HG02943 (cell line): ENCODE data around the gene NDUFAF7.
"Not testable (repeated sequence)": the region's sequence is repeated elsewhere in the genome, so short reads cannot be mapped to it uniquely, and the experiment has no call there.

Source experiments
- ATAC-seq: cut with Tn5 transposase; IDR thresholded peaks from one replicate; pipeline ENCODE4 v1.9.1; 2021; ENCODE audit warnings: mild to moderate bottlenecking, low read depth, moderate library complexity; ENCODE audit not compliant: unreplicated experiment

The NDUFAF7 gene

DNA sequence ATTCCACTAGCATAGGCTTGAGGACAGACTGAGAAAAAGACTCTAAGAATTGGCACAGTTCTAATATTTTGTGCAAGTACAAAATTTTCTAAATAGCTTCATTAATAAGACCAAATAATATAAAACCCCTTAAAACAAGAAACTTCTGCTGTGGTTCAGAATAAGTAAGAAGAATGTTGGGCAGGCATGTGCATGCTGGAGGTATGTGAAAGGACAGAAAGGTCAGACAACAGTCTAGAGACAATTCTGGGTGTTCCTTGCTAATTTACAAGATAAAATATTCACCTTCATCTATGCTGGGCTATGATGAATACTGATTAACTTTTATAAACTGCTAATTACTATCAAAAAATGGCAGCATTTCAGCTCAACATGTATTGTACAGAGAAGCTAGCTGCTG lies 20.2 kb upstream of the NDUFAF7 start:
- ATAC-seq: no peak

GRCh38 chr2:37211939-37212338 lies 19.5 kb upstream of the NDUFAF7 start:
- no peak for ATAC-seq

- ATAC-seq: no peak
These were observed 16.2 kb upstream of the NDUFAF7 start for GRCh38 chr2:37215250-37215649.

GRCh38 chr2:37219046-37219445 lies 12.4 kb upstream of the NDUFAF7 start:
- no peak for ATAC-seq

DNA sequence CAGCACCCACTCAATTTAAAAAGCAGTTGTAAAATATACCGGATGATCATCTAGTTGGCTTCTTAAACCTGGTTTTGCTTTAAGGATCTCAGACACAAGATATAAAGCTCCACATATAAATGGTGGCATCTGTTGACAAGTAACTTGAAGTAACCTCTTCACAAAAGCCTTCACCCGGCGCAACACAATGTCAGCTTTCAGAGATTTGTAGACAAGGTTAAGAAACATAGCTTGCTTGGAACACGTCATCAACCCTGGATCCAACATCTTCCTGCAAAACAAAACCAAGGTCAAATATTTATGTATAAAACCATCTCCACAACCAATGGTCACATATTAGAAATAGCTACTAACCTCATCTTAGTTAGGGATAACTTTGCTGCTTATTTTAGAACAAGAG lies 8.3 kb upstream of the NDUFAF7 start:
- ATAC-seq: no peak

- no peak for ATAC-seq
These were observed 7.4 kb upstream of the NDUFAF7 start for GRCh38 chr2:37224063-37224462.

DNA sequence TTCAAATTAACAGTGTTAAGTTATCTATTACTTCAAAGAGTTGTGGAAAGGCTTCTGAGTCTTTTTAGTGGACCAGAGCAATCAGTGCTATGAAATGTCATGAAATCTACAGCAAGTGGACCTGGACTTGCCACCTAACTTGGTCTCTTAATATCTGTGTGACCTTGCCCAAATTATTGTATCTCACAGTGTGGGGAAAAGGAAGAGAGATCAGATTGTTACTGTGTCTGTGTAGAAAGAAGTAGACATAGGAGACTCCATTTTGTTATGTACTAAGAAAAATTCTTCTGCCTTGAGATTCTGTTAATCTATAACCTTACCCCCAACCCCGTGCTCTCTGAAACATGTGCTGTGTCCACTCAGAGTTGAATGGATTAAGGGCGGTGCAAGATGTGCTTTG lies 6.3 kb upstream of the NDUFAF7 start:
- ATAC-seq: not testable (repeated sequence)

DNA sequence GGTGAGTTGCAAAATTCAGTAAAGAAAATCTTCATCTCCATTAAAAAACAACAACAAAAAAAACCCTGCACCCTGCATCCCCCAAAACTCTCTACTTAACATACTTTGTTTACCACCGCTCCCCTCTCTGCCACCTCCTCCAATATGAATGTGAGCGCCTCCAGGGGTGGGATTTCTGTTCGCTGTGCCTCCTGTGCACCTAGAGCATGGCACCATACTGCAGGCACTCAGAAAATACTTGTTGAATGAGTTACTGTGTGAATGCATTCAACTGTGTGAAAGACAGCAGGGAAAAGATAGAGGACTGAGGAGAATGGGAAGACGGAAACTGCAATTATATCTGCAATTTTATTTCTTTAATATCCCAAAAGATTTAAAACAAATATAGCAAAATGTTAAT lies 4.6 kb upstream of the NDUFAF7 start:
- ATAC-seq: no peak

GRCh38 chr2:37228788-37229187 lies 2.7 kb upstream of the NDUFAF7 start:
- ATAC-seq: no peak

DNA sequence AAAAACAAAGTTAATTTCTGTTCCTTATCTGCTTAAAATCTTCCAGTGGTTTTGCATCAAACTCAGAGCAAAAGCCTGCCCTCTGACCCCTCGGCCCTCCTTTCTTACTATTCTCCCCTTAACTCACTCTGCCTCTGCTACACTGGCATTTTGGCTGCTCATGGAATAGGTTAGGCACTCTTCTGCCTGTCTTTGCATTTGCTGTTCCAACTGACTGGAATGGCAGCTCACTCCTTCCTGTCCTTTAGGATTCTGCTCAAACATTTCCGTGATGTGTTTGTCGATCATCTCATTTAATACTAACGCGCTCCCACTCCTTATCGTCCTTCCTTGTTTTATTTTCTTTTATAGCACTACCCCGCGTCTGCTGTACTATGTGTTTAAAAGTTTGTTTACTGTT lies 877 bp upstream of the NDUFAF7 start:
- no peak for ATAC-seq

DNA sequence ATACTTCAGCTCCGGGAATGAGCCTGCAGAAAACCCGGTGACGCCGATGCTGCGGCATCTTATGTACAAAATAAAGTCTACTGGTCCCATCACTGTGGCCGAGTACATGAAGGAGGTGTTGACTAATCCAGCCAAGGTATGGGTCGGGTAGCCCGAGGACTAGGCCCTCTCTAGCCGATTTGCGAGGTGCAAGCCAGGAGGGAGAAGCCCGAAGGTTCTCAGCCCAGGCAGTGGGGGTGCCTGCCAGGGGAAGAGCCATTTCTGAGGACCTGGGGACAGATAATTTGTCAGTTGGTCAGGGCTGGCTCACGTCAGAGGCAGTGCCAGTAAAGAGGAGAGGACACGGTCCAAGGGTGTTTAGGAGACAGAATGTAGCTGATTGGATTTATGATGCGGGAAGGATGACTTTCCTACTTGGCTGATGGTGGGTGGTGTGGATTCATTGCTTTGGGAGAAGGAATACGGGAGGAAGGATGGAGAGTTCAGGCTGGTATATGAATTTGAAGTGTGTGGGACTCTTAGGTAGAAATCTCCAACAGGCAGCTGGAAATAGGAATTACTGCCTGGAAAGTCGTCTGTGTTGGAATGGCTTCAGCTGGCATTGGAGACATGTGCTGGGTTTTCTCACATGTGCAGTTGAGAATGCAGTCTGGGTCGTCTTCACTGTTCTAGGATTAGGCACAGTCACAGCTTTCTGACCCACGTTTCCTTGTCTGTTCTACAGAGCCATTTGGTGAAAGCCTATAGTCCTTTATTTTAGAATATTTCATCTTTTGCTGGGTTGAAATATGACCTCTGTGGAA lies 874 bp downstream of the NDUFAF7 start:
- ATAC-seq: no peak

GRCh38 chr2:37243435-37243834 lies 12.0 kb downstream of the NDUFAF7 start:
- ATAC-seq: no peak

- no peak for ATAC-seq
These were observed 12.6 kb downstream of the NDUFAF7 start for GRCh38 chr2:37244017-37244416.

- ATAC-seq: no peak
These were observed 13.3 kb downstream of the NDUFAF7 start for GRCh38 chr2:37244755-37245154.

- ATAC-seq: no peak
These were observed 14.7 kb downstream of the NDUFAF7 start for GRCh38 chr2:37246205-37246604.

DNA sequence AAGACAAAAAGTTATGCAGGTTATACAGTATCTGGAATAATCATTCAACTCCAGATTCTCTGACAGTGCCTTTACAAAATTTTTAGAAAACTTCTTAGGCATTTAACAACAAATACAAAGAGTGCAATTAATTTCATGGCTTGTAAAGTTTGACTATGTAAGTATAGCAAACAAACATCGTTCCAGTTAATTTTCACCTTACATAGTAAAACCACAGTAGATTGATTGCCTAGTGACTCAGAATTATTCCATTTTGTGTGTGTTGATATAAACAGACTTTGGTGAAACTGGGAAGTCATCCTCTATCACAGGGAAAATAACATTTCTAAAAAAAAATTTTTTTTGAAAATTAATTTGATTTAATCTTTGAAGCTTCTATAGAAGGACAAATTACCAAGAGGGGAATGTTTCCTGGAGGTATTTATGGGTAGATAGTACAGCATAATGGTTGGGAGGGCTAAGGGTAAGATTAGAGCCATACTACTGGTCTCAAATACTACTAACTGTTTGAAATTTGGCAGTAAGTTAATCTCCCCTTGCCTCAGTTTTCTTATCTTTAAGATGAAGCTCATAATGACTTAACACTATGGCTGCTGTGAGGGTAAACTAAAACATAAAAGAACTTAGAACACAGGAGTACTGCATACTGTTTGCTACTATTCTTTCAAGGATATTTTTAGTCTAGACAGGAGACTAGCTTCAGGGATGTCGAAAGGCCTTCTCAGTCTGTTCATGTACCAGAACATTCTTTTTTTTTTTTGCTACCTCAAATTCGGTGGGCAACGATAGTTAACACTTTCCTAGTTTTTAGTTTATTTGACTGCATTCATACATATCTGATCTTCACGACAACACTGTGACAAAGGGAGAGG lies 19.6 kb downstream of the NDUFAF7 start:
- ATAC-seq: no peak

DNA sequence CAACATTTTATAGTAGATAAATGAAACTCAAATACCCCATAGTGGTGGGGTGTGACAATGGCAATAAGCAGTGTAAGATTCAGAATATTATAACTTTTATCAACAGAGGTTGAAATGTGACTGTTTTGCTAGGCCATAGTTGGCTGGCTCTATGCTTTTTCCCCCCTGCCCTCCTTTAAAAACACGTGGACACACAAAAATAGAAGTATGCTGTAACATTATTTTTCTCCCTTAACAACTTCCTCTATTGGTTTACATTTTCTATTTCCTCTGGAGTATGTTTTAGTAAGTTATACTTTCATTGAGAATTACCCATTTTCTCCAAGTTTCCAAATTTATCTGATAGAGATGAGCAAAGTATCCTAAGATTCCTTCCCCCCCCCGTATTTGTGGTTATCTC lies 31.1 kb downstream of the NDUFAF7 start:
- ATAC-seq: no peak

DNA sequence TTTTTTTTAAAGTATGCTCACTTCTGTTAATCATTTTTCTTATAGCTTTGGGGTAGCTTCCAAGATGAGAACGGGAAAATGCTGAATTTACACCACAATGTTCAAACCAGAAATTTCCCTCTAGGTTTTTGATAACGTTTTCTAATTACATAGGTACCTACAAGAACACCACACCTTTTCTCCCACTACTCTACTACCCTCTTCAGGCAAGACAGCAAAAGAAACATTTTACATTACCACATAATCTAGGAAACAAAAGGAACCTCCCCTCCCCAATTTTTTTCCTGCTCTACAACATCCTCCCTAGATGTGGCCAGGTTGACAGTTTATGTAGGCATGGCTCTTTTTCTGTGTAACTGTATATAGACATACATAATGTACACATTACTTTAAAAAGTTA lies 32.4 kb downstream of the NDUFAF7 start:
- no peak for ATAC-seq

- no peak for ATAC-seq
These were observed 36.2 kb downstream of the NDUFAF7 start for GRCh38 chr2:37267685-37268084.

- ATAC-seq: no peak
These were observed 36.7 kb downstream of the NDUFAF7 start for GRCh38 chr2:37268111-37268510.

GRCh38 chr2:37271376-37272067 lies 40.1 kb downstream of the NDUFAF7 start:
- no peak for ATAC-seq
